AG04449 (cell line): ENCODE data around the gene S100A10.

Experiments
- CTCF ChIA-PET: fragments of 350-600 bp; formaldehyde crosslinking; extraction: SDS; loops from one replicate; lab custom pipeline; 2021; ENCODE audit warnings: antibody characterized with exemption; lab: Yijun Ruan, JAX
- POLR2A ChIA-PET: fragments of 400-600, 350-600 bp; formaldehyde crosslinking; extraction: SDS; loops from one replicate; lab custom pipeline; 2020; ENCODE audit warnings: antibody characterized with exemption, inconsistent platforms; lab: Yijun Ruan, JAX
- DNase-seq: peaks from one replicate; pipeline ENCODE4 v3.0.0-alpha.2; 2010; ENCODE audit warnings: low read depth, low spot score
- H3K4me3 ChIP-seq: 2 replicates; pipeline ENCODE4 v1.5.1; 2011; ENCODE audit warnings: low read depth, mild to moderate bottlenecking, control low read depth, low read length
- TF ChIP-seq, protein P1 (sequence below): IDR thresholded peaks from one replicate; pipeline ENCODE4 v1.5.1; 2011; ENCODE audit warnings: mild to moderate bottlenecking, moderate library complexity, low read length, control low read depth, inconsistent platforms; ENCODE audit not compliant: insufficient read depth; ENCODE audit errors: missing control alignments

S100A10 gene

DNA sequence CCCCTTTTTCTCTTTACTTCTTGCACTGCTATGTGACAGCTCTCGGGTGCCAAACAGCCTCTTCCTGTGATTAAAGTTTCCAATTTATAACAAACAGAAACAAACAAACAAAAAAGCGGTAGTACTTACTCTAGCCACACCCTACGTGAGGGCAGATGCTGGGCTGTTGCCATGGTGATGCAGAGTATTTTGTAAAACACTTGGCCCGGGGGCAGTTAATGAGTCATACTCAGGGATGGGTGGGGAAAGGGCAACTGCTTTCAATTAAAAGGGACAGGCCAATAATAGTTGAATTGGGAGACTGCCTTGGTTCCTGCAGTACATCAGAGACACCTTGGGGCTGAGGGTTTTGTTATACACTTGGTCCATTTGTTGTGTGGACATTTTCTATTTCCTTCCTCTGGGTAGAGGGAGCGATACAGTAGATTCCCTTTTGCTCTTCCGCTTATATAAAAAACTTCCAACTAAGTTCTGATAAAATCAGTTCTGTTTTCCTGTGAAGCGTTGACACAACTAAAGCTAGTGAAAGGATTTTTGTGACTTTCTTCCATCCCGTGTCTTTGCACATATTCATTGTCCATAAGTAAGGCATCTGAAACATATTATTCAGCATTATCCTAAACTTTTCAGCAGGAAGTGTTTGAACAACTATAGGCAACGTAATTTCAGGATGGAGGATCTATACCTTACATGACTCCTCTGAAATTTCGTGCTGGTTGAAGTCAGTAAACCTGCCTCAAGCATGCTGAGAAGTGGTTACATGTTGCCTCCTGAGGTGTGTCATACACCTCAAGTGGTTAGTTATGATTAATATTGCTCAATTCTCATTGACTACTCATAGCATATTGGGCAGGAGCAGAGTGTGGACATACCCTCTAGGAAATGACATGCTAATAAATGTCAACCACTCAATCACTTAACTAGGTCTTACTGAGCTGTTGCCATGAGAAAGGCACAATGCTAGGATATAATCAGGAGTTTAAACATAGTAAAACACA, 47.6 kb downstream of the S100A10 start:
- CTCF ChIA-PET = interaction anchor here (1.2 to 3.2 kb wide), 6 partner anchors 11 to 57 kb away, joined by 3 to 36 read pairs (median 8); no protein-coding TSS in a partner anchor
- H3K4me3 ChIP-seq = no peak overlapping the region
- DNase-seq = peak; percentile 62
- POLR2A ChIA-PET = no interaction called here
- TF ChIP-seq, protein P1, sequence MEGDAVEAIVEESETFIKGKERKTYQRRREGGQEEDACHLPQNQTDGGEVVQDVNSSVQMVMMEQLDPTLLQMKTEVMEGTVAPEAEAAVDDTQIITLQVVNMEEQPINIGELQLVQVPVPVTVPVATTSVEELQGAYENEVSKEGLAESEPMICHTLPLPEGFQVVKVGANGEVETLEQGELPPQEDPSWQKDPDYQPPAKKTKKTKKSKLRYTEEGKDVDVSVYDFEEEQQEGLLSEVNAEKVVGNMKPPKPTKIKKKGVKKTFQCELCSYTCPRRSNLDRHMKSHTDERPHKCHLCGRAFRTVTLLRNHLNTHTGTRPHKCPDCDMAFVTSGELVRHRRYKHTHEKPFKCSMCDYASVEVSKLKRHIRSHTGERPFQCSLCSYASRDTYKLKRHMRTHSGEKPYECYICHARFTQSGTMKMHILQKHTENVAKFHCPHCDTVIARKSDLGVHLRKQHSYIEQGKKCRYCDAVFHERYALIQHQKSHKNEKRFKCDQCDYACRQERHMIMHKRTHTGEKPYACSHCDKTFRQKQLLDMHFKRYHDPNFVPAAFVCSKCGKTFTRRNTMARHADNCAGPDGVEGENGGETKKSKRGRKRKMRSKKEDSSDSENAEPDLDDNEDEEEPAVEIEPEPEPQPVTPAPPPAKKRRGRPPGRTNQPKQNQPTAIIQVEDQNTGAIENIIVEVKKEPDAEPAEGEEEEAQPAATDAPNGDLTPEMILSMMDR = no peak

DNA sequence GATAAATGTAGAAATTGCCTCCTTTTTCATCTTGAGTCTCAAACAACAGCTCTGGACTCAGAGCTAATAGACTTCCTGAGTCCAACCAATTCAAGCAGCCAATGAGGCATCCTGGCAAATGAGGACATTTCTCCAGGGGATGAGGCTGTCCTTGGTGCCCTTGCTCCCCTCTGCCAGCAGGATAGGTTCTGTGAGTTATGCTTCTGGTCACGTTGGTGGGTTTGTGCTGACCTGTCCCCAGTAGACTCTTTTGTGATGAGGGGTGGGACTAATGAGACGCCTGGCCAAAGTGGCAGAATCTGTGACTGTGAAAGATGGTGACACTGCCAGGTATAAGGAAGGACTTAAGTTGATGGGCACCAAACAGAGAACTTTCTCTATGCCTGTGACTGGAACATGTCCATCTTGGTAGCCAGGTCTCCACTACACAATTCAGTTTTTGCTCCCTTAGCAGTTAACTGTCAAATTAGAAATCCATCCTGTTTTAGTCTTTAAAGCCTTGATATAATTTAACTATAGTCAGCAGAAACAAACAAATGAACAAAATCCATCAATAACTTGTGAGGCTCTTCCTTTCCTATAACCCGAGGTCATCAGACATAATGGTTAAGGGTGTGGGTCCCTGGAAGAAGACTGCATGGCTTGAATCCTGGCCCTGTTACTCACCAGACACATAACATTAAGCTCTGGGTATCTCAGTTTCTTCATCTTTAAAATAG, 48.6 kb downstream of the S100A10 start:
- POLR2A ChIA-PET = no interaction called here
- CTCF ChIA-PET = interaction anchor here (1.0 to 3.2 kb wide), 9 partner anchors 10 to 65 kb away, joined by 3 to 36 read pairs (median 4); no protein-coding TSS in a partner anchor
- DNase-seq = no peak
- TF ChIP-seq, protein P1 = no peak
- no peak overlapping the region for H3K4me3 ChIP-seq

GRCh38 chr1:151944126-151944856, 49.4 kb downstream of the S100A10 start:
- TF ChIP-seq, protein P1 = no peak
- H3K4me3 ChIP-seq = no peak overlapping the region
- ChIA-PET CTCF (interaction anchor here (0.8 to 3.2 kb wide), 7 partner anchors 10 to 69 kb away, joined by 3 to 36 read pairs (median 4); no protein-coding TSS in a partner anchor), POLR2A (no interaction called here)
- DNase-seq = no peak

GRCh38 chr1:151943591-151943990, 50.1 kb downstream of the S100A10 start:
- CTCF ChIA-PET = interaction anchor here (0.8 to 14.8 kb wide), 5 partner anchors 9 to 72 kb away, joined by 3 to 605 read pairs (median 36); partner anchors contain the start of gene S100A10
- no peak for DNase-seq
- POLR2A ChIA-PET = no interaction called here

GRCh38 chr1:151942882-151943281, 50.8 kb downstream of the S100A10 start:
- POLR2A ChIA-PET = no interaction called here
- CTCF ChIA-PET = interaction anchor here (1.0 to 14.8 kb wide), 5 partner anchors 9 to 72 kb away, joined by 4 to 605 read pairs (median 19); partner anchors contain the start of gene S100A10
- H3K4me3 ChIP-seq = no peak overlapping the region
- no peak for DNase-seq
- TF ChIP-seq, protein P1 = no peak

More at GRCh38 chr1:151943591-151943990, 50.1 kb downstream of the S100A10 start:
- TF ChIP-seq, protein P1 = no peak
- H3K4me3 ChIP-seq = no peak overlapping the region
